PC-9 (cell line): ENCODE measurements around the gene DCTN2. TPM values are rescaled to one million over a fixed set of nuclear protein-coding genes. Genes with fewer than 3 reads are reported as not detected.

Source experiments
- BruUV-seq: library from RNA; stranded (reverse); fragments of 400-500 nt; replicated peaks from 2 replicates; lab custom pipeline; 2021; lab: Mats Ljungman, UMichigan
- CTCF ChIA-PET: fragments of 300-600 bp; sonication (Branson Sonifier 250); formaldehyde crosslinking; loops from one replicate; lab custom pipeline; 2022; ENCODE audit warnings: antibody characterized with exemption; lab: Charles Lee
- POLR2A ChIA-PET: fragments of 300-600 bp; sonication (Branson Sonifier 250); formaldehyde crosslinking; loops from one replicate; lab custom pipeline; 2022; ENCODE audit warnings: antibody characterized with exemption; ENCODE audit not compliant: unreplicated experiment; lab: Charles Lee
- DNase-seq, 2 experiments: peaks; one replicate each; pipeline versions ENCODE4 v3.0.0 to v3.0.0-alpha.2; 2015 to 2022; ENCODE audit warnings: mixed read lengths in 1 of 2
- H2AFZ ChIP-seq: fragments of 200-600 bp; sonication (generic); 2 replicates; pipeline ENCODE4 v1.8.1; 2017; ENCODE audit warnings: antibody characterized with exemption
- H3F3A ChIP-seq: fragments of 200-600 bp; sonication (generic); 2 replicates; pipeline ENCODE4 v1.8.1; 2017; ENCODE audit warnings: antibody characterized with exemption, mild to moderate bottlenecking, low read depth; ENCODE audit not compliant: insufficient read depth
- H3K27ac ChIP-seq: fragments of 200-600 bp; sonication (generic); 2 replicates; pipeline ENCODE4 v1.6.1; 2016; ENCODE audit warnings: mixed run types
- H3K27me3 ChIP-seq: fragments of 200-600 bp; sonication (generic); 2 replicates; pipeline ENCODE4 v1.6.1; 2016; ENCODE audit warnings: low read depth, mixed run types; ENCODE audit not compliant: insufficient read depth
- H3K36me3 ChIP-seq: fragments of 200-600 bp; sonication (generic); 2 replicates; pipeline ENCODE4 v1.6.1; 2016; ENCODE audit warnings: low read depth, mixed run types
- H3K4me1 ChIP-seq: fragments of 200-600 bp; sonication (generic); replicated peaks from 2 replicates; pipeline ENCODE4 v1.6.1; 2016; ENCODE audit warnings: mixed run types; ENCODE audit not compliant: insufficient read depth
- H3K4me2 ChIP-seq: fragments of 200-600 bp; sonication (generic); 2 replicates; pipeline ENCODE4 v1.6.1; 2017; ENCODE audit warnings: mixed run types
- H3K4me3 ChIP-seq: fragments of 200-600 bp; sonication (generic); 2 replicates; pipeline ENCODE4 v1.6.1; 2016; ENCODE audit warnings: mixed run types
- H3K79me2 ChIP-seq: fragments of 200-600 bp; sonication (generic); 2 replicates; pipeline ENCODE4 v1.6.1; 2017; ENCODE audit warnings: low read depth, mixed run types
- H3K9me2 ChIP-seq: fragments of 200-600 bp; sonication (generic); 2 replicates; pipeline ENCODE4 v1.8.1; 2017; ENCODE audit warnings: mild to moderate bottlenecking; ENCODE audit not compliant: insufficient read depth
- H3K9me3 ChIP-seq: fragments of 200-600 bp; sonication (generic); 2 replicates; pipeline ENCODE4 v1.8.1; 2016; ENCODE audit warnings: low read depth; ENCODE audit not compliant: insufficient read depth
- H4K20me1 ChIP-seq: fragments of 200-600 bp; sonication (generic); 2 replicates; pipeline ENCODE4 v1.8.1; 2017; ENCODE audit not compliant: insufficient read depth
- EZH2 ChIP-seq: fragments of 200-600 bp; sonication (generic); IDR thresholded peaks from 2 replicates; pipeline ENCODE4 v1.8.0; 2017; ENCODE audit warnings: antibody characterized with exemption, low read depth
- intact Hi-C: fragments of 100-400 bp; cut with micrococcal nuclease; formaldehyde crosslinking; loops from one replicate; pipeline ENCODE4 v1.10.0; 2022; ENCODE audit not compliant: unreplicated experiment
- total RNA-seq: library from RNA; stranded (reverse); gene quantifications from 2 replicates; pipeline ENCODE4 v1.2.3, GENCODE V29; 2021
- TF ChIP-seq, protein P1 (sequence below): fragments of 200-600 bp; sonication (generic); conservative IDR thresholded peaks from 2 replicates; pipeline ENCODE4 v1.6.1; 2017; ENCODE audit warnings: mixed run types, antibody characterized with exemption, mild to moderate bottlenecking, moderate library complexity

The DCTN2 gene
- total RNA-seq, 1 experiment from 2014 or later, result 105 TPM

DNA sequence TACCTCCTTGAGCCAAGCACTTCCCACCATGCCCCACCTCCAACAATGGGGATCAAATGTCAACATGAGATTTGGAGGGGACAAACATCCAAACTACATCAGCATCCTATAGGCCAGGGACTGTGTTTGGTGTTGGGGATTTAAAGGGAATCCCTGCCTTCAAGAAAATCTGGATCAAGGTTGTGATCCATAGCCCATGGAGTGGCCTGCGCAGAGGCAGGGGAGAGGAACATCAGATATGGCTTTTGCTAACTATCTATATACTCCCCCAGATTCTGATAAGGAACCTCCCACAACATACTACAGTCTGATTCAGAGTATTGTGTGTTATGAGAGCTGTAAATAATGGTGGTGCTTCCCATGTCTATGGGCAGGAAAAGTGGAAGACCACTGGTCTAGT is 7.9 kb upstream of the DCTN2 start:
- Histone ChIP-seq H2AFZ (no peak overlapping the region), H3K9me3 (no peaks in the 10 kb centered on the region), H3K4me1 (no peaks in the 10 kb centered on the region), H3F3A (no peaks in the 10 kb centered on the region), H3K79me2 (no peaks in the 10 kb centered on the region), H3K9me2 (no peaks in the 10 kb centered on the region), H3K36me3 (no peaks in the 10 kb centered on the region), H3K4me2 (no peak overlapping the region), H4K20me1 (no peaks in the 10 kb centered on the region), H3K27ac (no peak overlapping the region), H3K4me3 (no peak overlapping the region), H3K27me3 (no peaks in the 10 kb centered on the region)
- intact Hi-C loops, result no loop called here
- ChIA-PET CTCF (no interaction called here), POLR2A (no interaction called here)
- BruUV-seq, result no TSS peak
- no peak for TF ChIP-seq EZH2
- TF ChIP-seq, protein P1, sequence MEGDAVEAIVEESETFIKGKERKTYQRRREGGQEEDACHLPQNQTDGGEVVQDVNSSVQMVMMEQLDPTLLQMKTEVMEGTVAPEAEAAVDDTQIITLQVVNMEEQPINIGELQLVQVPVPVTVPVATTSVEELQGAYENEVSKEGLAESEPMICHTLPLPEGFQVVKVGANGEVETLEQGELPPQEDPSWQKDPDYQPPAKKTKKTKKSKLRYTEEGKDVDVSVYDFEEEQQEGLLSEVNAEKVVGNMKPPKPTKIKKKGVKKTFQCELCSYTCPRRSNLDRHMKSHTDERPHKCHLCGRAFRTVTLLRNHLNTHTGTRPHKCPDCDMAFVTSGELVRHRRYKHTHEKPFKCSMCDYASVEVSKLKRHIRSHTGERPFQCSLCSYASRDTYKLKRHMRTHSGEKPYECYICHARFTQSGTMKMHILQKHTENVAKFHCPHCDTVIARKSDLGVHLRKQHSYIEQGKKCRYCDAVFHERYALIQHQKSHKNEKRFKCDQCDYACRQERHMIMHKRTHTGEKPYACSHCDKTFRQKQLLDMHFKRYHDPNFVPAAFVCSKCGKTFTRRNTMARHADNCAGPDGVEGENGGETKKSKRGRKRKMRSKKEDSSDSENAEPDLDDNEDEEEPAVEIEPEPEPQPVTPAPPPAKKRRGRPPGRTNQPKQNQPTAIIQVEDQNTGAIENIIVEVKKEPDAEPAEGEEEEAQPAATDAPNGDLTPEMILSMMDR, result no peak
- DNase-seq, result no peak

- Histone ChIP-seq H2AFZ (no peak overlapping the region), H3K4me2 (no peak overlapping the region), H3K27me3 (no peaks in the 10 kb centered on the region), H3F3A (no peaks in the 10 kb centered on the region), H3K9me2 (no peaks in the 10 kb centered on the region), H3K27ac (no peak overlapping the region), H4K20me1 (no peaks in the 10 kb centered on the region), H3K36me3 (no peaks in the 10 kb centered on the region), H3K79me2 (no peaks in the 10 kb centered on the region), H3K9me3 (no peaks in the 10 kb centered on the region), H3K4me3 (no peak overlapping the region), H3K4me1 (no peaks in the 10 kb centered on the region)
- ChIA-PET CTCF (no interaction called here), POLR2A (no interaction called here)
- intact Hi-C loops, result no loop called here
- DNase-seq, result no peak
- BruUV-seq, result no TSS peak
- no peak for TF ChIP-seq EZH2
- TF ChIP-seq, protein P1, result no peak
Measured at GRCh38 chr12:57554453-57554852, 7.5 kb upstream of the DCTN2 start.

DNA sequence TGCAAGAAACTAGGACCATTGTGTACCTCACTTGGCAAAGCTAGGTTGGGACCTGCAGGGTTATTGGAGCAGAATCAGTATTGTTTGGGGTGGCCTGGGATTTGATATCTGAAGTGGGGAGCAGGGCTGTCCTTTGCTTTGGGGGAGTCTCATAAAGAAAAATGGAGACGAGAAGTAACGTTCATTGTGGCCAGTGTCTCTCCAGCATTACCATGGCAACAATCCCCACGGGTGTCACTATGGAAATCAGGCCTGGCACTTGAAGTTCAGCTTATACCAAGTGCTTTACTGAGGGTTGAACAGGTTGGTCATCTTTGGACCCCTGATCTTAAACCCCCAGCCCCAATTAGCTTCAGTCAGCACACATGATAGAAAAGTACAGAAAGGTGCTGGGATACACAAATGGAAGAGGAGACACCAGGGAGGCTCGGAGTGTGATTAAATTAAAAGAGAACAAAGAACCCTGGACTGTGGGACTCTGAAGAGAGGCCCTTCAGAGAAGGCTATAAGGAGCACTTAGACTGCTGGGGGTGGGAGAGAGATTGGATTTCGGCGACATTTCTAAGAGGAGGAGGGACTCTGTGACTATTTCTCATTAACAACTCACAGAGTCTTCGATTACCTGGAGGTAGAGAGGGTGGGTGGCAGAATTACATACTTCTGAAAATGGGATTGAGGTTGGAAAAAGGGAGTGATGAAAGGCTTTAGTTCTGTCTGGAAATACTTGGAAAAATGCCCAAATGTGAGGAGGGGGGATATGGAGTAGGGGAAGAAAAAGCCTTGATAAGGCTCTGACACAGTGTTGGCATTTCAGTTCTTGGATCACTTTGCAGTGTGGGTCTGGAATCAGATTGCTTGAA is 6.6 kb upstream of the DCTN2 start:
- H4K20me1 ChIP-seq, result no peaks in the 10 kb centered on the region
- no peak for TF ChIP-seq EZH2
- TF ChIP-seq, protein P1, result no peak
- no peak overlapping the region for H2AFZ ChIP-seq
- H3K4me3 ChIP-seq, result no peak overlapping the region
- no peaks in the 10 kb centered on the region for H3K36me3 ChIP-seq
- no TSS peak for BruUV-seq
- H3K4me2 ChIP-seq, result no peak overlapping the region
- POLR2A ChIA-PET, result no interaction called here
- DNase-seq, result no peak
- CTCF ChIA-PET, result no interaction called here
- no peaks in the 10 kb centered on the region for H3K9me3 ChIP-seq
- H3F3A ChIP-seq, result no peaks in the 10 kb centered on the region
- no peaks in the 10 kb centered on the region for H3K9me2 ChIP-seq
- H3K79me2 ChIP-seq, result no peaks in the 10 kb centered on the region
- no peaks in the 10 kb centered on the region for H3K4me1 ChIP-seq
- intact Hi-C loops, result no loop called here
- no peaks in the 10 kb centered on the region for H3K27me3 ChIP-seq
- H3K27ac ChIP-seq, result no peak overlapping the region
